GM06990 (cell line): ENCODE data around the gene ZNF701.
"Not testable (repeated sequence)": the region's sequence is repeated elsewhere in the genome, so short reads cannot be mapped to it uniquely, and the experiment has no call there.

Experiments
- DNase-seq: peaks from one replicate; pipeline ENCODE4 v3.0.0-alpha.2; 2011; ENCODE audit not compliant: insufficient read length; ENCODE audit errors: extremely low read depth
- H3K27me3 ChIP-seq: replicated peaks from 2 replicates; pipeline ENCODE4 v1.6.0; 2011; ENCODE audit warnings: low read length; ENCODE audit not compliant: control insufficient read depth, insufficient read depth
- H3K36me3 ChIP-seq: 2 replicates; pipeline ENCODE4 v1.5.1; 2011; ENCODE audit warnings: low read length; ENCODE audit not compliant: control insufficient read depth, insufficient read depth
- H3K4me3 ChIP-seq: replicated peaks from 2 replicates; pipeline ENCODE4 v1.5.1; 2011; ENCODE audit warnings: low read depth, mild to moderate bottlenecking, control low read depth, low read length
- TF ChIP-seq, protein P1 (sequence below): IDR thresholded peaks from 2 replicates; pipeline ENCODE4 v1.5.1; 2011; ENCODE audit warnings: low read length, control low read depth, mild to moderate bottlenecking, inconsistent platforms; ENCODE audit not compliant: insufficient read depth, poor library complexity, severe bottlenecking

ZNF701 gene

DNA sequence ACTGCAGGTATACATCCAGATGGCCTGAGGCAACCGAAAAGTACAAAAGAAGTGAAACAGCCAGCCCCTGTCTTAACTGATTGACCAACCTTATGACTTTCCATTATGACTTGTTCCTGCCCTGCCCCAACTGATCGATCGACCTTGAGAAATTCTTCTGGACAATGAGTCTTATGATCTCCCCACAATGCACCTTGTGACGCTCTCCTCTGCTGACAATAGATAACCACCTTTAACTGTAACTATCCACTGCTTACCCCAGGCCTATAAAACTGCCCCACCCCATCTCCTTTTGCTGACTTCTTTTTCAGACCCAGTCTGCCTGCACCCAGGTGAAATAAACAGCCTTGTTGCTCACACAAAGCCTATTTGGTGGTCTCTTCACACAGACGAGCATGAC lies 56.8 kb downstream of the ZNF701 start:
- Histone ChIP-seq H3K27me3 (no peaks in the 10 kb centered on the region), H3K4me3 (no peak overlapping the region), H3K36me3 (no peaks in the 10 kb centered on the region; the same call in 1 of the 2 replicates)
- DNase-seq = no peak
- TF ChIP-seq, protein P1, sequence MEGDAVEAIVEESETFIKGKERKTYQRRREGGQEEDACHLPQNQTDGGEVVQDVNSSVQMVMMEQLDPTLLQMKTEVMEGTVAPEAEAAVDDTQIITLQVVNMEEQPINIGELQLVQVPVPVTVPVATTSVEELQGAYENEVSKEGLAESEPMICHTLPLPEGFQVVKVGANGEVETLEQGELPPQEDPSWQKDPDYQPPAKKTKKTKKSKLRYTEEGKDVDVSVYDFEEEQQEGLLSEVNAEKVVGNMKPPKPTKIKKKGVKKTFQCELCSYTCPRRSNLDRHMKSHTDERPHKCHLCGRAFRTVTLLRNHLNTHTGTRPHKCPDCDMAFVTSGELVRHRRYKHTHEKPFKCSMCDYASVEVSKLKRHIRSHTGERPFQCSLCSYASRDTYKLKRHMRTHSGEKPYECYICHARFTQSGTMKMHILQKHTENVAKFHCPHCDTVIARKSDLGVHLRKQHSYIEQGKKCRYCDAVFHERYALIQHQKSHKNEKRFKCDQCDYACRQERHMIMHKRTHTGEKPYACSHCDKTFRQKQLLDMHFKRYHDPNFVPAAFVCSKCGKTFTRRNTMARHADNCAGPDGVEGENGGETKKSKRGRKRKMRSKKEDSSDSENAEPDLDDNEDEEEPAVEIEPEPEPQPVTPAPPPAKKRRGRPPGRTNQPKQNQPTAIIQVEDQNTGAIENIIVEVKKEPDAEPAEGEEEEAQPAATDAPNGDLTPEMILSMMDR = no peak

DNA sequence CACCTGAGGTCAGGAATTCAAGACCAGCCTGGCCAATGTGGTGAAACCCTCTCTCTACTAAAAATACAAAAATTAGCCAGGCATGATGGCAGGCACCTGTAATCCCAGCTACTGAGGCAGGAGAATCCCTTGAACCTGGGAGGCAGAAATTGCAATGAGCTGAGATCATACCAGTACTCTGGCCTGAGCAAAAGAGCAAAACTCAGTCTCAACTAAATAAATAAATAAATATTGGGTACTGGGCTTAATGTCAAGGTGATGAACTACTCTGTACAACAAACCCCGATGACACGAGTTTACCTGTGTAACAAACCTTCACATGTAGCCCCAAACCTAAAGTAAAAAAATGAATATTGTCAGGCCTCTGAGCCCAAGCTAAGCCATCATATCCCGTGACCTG lies 57.4 kb downstream of the ZNF701 start:
- not testable (repeated sequence) for H3K36me3 ChIP-seq, H3K27me3 ChIP-seq, DNase-seq, H3K4me3 ChIP-seq

DNA sequence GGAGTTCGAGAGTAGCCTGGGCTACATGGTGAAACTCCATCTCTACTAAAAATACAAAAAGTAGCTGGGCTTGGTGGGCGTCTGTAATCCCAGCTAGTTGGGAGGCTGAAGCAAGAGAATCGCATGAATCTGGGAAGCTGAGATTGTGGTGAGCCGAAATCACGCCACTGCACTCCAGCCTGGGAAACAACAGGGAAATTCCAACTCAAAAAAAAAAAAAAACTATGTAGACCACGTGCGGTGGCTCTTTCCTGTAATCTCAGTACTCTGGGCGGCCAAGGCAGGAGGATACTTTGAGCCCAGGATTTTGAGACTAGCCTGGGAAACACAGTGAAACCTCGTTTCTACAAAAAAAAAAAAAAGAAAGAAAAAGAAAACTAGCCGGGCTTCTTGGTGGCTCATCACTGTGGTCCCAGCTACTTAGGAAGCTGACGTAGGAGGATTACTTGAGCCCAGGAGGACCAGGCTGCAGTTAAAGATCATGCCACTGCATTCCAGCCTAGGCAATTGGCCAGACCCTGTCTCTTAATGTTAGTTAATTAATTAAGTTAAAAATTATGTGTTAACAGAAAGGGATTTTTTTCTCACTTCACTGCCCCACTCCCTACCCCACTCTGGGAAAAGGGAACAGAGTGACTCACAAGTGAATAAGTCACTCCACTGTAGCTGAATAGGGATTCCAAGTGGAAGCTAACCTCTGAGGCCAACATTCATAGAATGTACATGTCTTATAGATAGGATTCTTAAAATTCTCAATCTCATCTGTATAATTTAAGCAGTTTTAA lies 65.9 kb downstream of the ZNF701 start:
- H3K36me3 ChIP-seq = no peaks in the 10 kb centered on the region
- TF ChIP-seq, protein P1 = no peak
- no peaks in the 10 kb centered on the region for H3K27me3 ChIP-seq
- no peak overlapping the region for H3K4me3 ChIP-seq
- no peak for DNase-seq
